HG03066 (cell line): ENCODE measurements around the gene CHCHD3.

ENCODE experiments used
- ATAC-seq: cut with Tn5 transposase; IDR thresholded peaks from one replicate; pipeline ENCODE4 v1.9.1; 2021; ENCODE audit warnings: low read depth; ENCODE audit not compliant: unreplicated experiment

Gene CHCHD3

DNA sequence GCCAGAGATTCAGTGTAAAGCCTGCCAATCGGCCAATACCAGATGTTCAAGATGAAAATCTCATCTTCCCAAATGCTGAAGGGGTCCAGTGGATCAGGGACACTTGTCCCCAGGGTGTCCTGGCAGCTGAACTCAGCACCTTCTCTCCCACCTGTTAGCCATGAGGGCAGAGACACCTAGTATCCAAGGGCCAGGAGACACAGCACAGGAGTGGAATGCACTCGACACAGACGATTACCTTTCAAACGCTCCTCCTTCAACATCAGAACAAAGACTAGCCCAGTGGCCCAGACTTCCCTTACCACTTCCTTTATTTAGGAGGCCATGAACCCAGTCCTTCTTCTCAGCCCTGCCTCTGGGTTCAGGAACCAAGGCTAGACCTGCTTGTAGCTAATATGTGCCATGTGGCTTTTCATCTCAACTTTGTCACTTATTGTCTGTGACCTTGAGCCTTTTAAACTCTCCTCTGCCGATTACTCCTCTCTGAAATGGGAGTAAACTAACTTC lies 325.4 kb downstream of the CHCHD3 start:
- no peak for ATAC-seq

- no peak for ATAC-seq
Measured at GRCh38 chr7:132755538-132756483, 326.1 kb downstream of the CHCHD3 start.

GRCh38 chr7:132752431-132752830 lies 329.5 kb downstream of the CHCHD3 start:
- ATAC-seq = no peak

GRCh38 chr7:132751244-132751647 lies 330.6 kb downstream of the CHCHD3 start:
- no peak for ATAC-seq

DNA sequence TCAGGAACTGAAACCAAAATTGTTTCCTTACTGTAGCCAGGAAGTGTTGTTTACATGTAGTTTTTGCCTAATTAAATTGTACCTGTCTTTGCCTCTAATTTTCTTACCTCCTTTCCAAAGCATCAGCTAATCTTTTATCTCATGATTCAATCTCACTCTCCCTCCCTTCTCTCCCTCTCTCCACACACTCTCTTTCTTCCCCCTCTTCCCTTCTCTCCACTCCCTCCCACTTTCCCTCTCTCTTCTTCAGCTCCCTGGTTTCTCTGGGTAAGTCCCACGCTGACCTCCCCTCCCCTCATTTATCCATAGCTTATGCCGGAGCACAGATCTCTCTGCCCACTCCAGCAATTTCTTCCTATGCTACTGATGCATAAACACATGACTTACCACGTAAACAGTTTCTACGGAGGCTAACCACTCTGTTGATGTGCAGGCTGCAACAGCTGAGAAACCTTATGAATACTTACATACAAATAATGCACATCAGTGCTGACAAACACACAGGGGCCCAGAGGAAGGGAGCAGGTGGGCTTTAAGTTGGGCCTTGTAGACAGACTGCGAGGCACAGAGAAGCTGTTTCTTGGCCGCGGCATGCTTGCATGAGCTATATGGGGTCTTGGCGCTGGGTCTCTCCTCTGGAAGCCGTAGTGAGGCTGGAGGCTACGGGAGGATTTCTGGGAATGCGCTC lies 331.2 kb downstream of the CHCHD3 start:
- no peak for ATAC-seq

GRCh38 chr7:132750096-132750495 lies 331.8 kb downstream of the CHCHD3 start:
- ATAC-seq = no peak

- no peak for ATAC-seq
Measured at GRCh38 chr7:132745510-132745909, 336.4 kb downstream of the CHCHD3 start.

- no peak for ATAC-seq
Measured at GRCh38 chr7:132743974-132744373, 337.9 kb downstream of the CHCHD3 start.

GRCh38 chr7:132742189-132742612 lies 339.7 kb downstream of the CHCHD3 start:
- no peak for ATAC-seq

GRCh38 chr7:132740176-132740575 lies 341.7 kb downstream of the CHCHD3 start:
- no peak for ATAC-seq

DNA sequence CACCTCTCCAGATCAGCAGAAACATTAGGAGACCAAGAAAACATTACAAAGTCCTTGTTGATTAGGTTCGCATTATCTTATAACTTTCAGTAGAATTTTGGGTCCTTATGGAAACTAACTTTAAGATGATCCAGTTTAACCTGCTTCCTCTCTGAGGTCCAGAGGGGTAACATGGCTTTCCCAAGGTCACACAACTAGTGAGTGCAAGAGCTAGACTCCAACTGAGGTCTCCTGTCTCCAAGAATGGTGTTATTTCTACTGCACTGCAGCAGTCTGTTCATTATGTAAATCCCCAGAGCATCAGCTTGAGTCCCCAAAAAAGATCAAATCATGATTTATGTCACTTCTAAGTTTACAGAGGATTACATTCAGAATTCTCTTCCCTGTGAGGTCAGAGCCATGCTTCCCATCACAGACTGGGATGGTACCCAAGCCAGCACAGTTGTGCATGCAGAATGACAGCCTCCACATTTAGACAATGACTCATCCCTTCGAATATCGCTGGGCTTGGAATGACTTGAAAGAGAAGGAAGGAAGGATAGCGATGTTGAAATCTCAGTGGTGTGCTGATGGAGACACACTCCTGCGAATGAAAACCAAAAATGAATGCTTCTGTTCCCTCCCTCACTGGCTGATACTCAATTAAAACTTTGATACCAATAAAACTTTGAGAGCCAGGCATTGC lies 342.5 kb downstream of the CHCHD3 start:
- ATAC-seq = no peak

DNA sequence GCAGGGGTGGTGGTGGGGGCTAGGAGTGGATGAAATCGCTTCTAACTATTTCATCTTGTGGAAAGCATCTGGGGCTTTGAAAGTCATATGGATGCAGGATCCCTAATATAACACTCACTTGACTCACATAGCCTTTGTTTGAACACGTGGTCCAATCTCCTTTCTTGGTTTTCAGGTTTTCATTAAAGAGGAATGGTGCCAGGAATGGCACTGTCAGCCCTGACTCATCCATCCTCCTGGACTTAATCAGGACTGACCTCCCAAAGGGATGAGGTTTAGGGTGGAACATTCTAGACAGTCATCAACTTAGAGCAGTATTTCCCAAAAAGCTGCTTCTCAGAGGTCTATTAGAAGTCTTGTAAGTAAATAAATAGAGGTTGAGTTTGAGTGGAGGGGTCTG lies 343.6 kb downstream of the CHCHD3 start:
- ATAC-seq = no peak

- ATAC-seq = no peak
Measured at GRCh38 chr7:132735476-132735875, 346.4 kb downstream of the CHCHD3 start.
